Activated CD4-positive, alpha-beta memory T cell treated with anti-CD3 and anti-CD28 coated beads for 36 hours (primary cell): ENCODE measurements around the gene F11. TPM values are rescaled to one million over a fixed set of nuclear protein-coding genes. Genes with fewer than 3 reads are reported as not detected.

ENCODE experiments used
- CTCF ChIA-PET: fragments of 350-600 bp; sonication (Branson Sonifier 250); formaldehyde crosslinking; loops from one replicate; lab custom pipeline; 2021; ENCODE audit warnings: antibody characterized with exemption, inconsistent platforms; lab: Charles Lee
- POLR2A ChIA-PET: fragments of 350-600 bp; sonication (Branson Sonifier 250); formaldehyde crosslinking; loops from one replicate; lab custom pipeline; 2021; ENCODE audit warnings: antibody characterized with exemption; lab: Charles Lee
- DNase-seq: peaks from one replicate; pipeline ENCODE4 v3.0.0-alpha.2; 2020
- H3K27ac Mint-ChIP-seq: one replicate; pipeline ENCODE4 v1.8.0; 2021; ENCODE audit warnings: mixed read lengths
- H3K27me3 Mint-ChIP-seq: one replicate; pipeline ENCODE4 v1.8.0; 2021; ENCODE audit warnings: mixed read lengths
- H3K36me3 Mint-ChIP-seq: one replicate; pipeline ENCODE4 v1.8.0; 2021; ENCODE audit warnings: mixed read lengths
- H3K4me1 Mint-ChIP-seq: one replicate; pipeline ENCODE4 v1.8.0; 2021; ENCODE audit warnings: low read depth, mixed read lengths
- H3K4me3 Mint-ChIP-seq: one replicate; pipeline ENCODE4 v1.8.0; 2021; ENCODE audit warnings: mild to moderate bottlenecking, mixed read lengths
- H3K9me3 Mint-ChIP-seq: one replicate; pipeline ENCODE4 v1.8.0; 2021; ENCODE audit warnings: mixed read lengths
- intact Hi-C: fragments of 100-400 bp; cut with micrococcal nuclease; formaldehyde crosslinking; loops from one replicate; pipeline ENCODE4 v1.15.1; 2023
- total RNA-seq, 2 experiments: library from RNA; stranded (reverse); gene quantifications; one replicate each; pipeline ENCODE4 v1.2.3, GENCODE V29; 2021

F11 gene
- total RNA-seq, result not detected

GRCh38 chr4:186265683-186266652, at the start of gene F11:
F11 (plus strand) TSS chr4:186266189; CDS start chr4:186267137, 948 bp downstream.
- H3K27me3 Mint-ChIP-seq, result peaks cover 22% of the 10 kb centered on the region

GRCh38 chr4:186216465-186217024, 49.4 kb upstream of the F11 start:
- intact Hi-C loops, result no loop called here
- ChIA-PET CTCF (no interaction called here), POLR2A (no interaction called here)
- H3K27me3 Mint-ChIP-seq, result no peaks in the 10 kb centered on the region
- no peaks in the 10 kb centered on the region for H3K4me1 Mint-ChIP-seq
- H3K4me3 Mint-ChIP-seq, result no peak overlapping the region
- DNase-seq, result no peak
- H3K9me3 Mint-ChIP-seq, result no peaks in the 10 kb centered on the region
- H3K27ac Mint-ChIP-seq, result no peak overlapping the region
- peaks cover 6% of the 10 kb centered on the region for H3K36me3 Mint-ChIP-seq

More at GRCh38 chr4:186265683-186266652, at the start of gene F11:
- H3K27ac Mint-ChIP-seq, result no peak within 1 kb of the TSS
- POLR2A ChIA-PET, result no interaction called here
- no peak within 1 kb of the TSS for H3K4me3 Mint-ChIP-seq
- intact Hi-C loops, result no loop called here
- no peaks in the 10 kb centered on the region for H3K4me1 Mint-ChIP-seq
- no peaks in the 10 kb centered on the region for H3K9me3 Mint-ChIP-seq
- H3K36me3 Mint-ChIP-seq, result no peaks in the 10 kb centered on the region
- DNase-seq, result no peak
- CTCF ChIA-PET, result no interaction called here

GRCh38 chr4:186217733-186218293, 48.2 kb upstream of the F11 start:
- Mint-ChIP-seq H3K36me3 (peaks cover under 1% of the 10 kb centered on the region), H3K4me3 (no peak overlapping the region), H3K9me3 (no peaks in the 10 kb centered on the region), H3K27ac (no peak overlapping the region), H3K27me3 (no peaks in the 10 kb centered on the region), H3K4me1 (no peaks in the 10 kb centered on the region)
- POLR2A ChIA-PET, result no interaction called here
- intact Hi-C loops, result no loop called here
- CTCF ChIA-PET, result no interaction called here
- DNase-seq, result no peak

GRCh38 chr4:186221624-186222023, 44.4 kb upstream of the F11 start:
- H3K27ac Mint-ChIP-seq, result no peak overlapping the region
- H3K9me3 Mint-ChIP-seq, result peaks cover 19% of the 10 kb centered on the region
- no peaks in the 10 kb centered on the region for H3K4me1 Mint-ChIP-seq
- CTCF ChIA-PET, result no interaction called here
- intact Hi-C loops, result no loop called here
- peaks cover 6% of the 10 kb centered on the region for H3K27me3 Mint-ChIP-seq
- peaks cover 22% of the 10 kb centered on the region for H3K36me3 Mint-ChIP-seq
- no peak for DNase-seq
- POLR2A ChIA-PET, result no interaction called here
- H3K4me3 Mint-ChIP-seq, result no peak overlapping the region

GRCh38 chr4:186225848-186226247, 40.1 kb upstream of the F11 start:
- peaks cover 6% of the 10 kb centered on the region for H3K27me3 Mint-ChIP-seq
- intact Hi-C loops, result no loop called here
- peaks cover 22% of the 10 kb centered on the region for H3K36me3 Mint-ChIP-seq
- peaks cover 23% of the 10 kb centered on the region for H3K9me3 Mint-ChIP-seq
- H3K4me3 Mint-ChIP-seq, result no peak overlapping the region
- CTCF ChIA-PET, result interaction anchor here (0.7 kb wide), 1 partner anchor 13 kb away, joined by 3 read pairs; no protein-coding TSS in a partner anchor
- no peak overlapping the region for H3K27ac Mint-ChIP-seq
- DNase-seq, result no peak
- H3K4me1 Mint-ChIP-seq, result no peaks in the 10 kb centered on the region
- POLR2A ChIA-PET, result no interaction called here

GRCh38 chr4:186226521-186227189, 39.3 kb upstream of the F11 start:
- DNase-seq, result no peak
- peaks cover 23% of the 10 kb centered on the region for H3K9me3 Mint-ChIP-seq
- no peaks in the 10 kb centered on the region for H3K4me1 Mint-ChIP-seq
- ChIA-PET CTCF (interaction anchor here (0.7 kb wide), 1 partner anchor 14 kb away, joined by 3 read pairs; no protein-coding TSS in a partner anchor), POLR2A (no interaction called here)
- peaks cover 6% of the 10 kb centered on the region for H3K27me3 Mint-ChIP-seq
- intact Hi-C loops, result no loop called here
- peaks cover 22% of the 10 kb centered on the region for H3K36me3 Mint-ChIP-seq
- H3K27ac Mint-ChIP-seq, result no peak overlapping the region
- no peak overlapping the region for H3K4me3 Mint-ChIP-seq

- POLR2A ChIA-PET, result no interaction called here
- no peak within 1 kb of the TSS for H3K27ac Mint-ChIP-seq
- peaks cover 22% of the 10 kb centered on the region for H3K36me3 Mint-ChIP-seq
- no peak for DNase-seq
- no peaks in the 10 kb centered on the region for H3K4me1 Mint-ChIP-seq
- peaks cover 23% of the 10 kb centered on the region for H3K9me3 Mint-ChIP-seq
- intact Hi-C loops, result no loop called here
- H3K27me3 Mint-ChIP-seq, result peaks cover 6% of the 10 kb centered on the region
- no peak within 1 kb of the TSS for H3K4me3 Mint-ChIP-seq
- CTCF ChIA-PET, result no interaction called here
Measured at GRCh38 chr4:186227221-186227620, 38.8 kb upstream of the F11 start, which contains the start of gene KLKB1. KLKB1 (plus strand) TSS chr4:186227507; CDS start chr4:186228196, 689 bp downstream.

GRCh38 chr4:186227744-186228513, 38.1 kb upstream of the F11 start:
- no peaks in the 10 kb centered on the region for H3K4me1 Mint-ChIP-seq
- intact Hi-C loops, result no loop called here
- no peak overlapping the region for H3K27ac Mint-ChIP-seq
- H3K36me3 Mint-ChIP-seq, result peaks cover 20% of the 10 kb centered on the region
- peaks cover 5% of the 10 kb centered on the region for H3K27me3 Mint-ChIP-seq
- POLR2A ChIA-PET, result no interaction called here
- CTCF ChIA-PET, result no interaction called here
- H3K4me3 Mint-ChIP-seq, result no peak overlapping the region
- H3K9me3 Mint-ChIP-seq, result peaks cover 23% of the 10 kb centered on the region
- DNase-seq, result no peak

GRCh38 chr4:186228514-186228894, 37.5 kb upstream of the F11 start:
- no peak for DNase-seq
- H3K4me1 Mint-ChIP-seq, result no peaks in the 10 kb centered on the region
- H3K27ac Mint-ChIP-seq, result no peak overlapping the region
- H3K36me3 Mint-ChIP-seq, result peaks cover 15% of the 10 kb centered on the region
- CTCF ChIA-PET, result no interaction called here
- no peak overlapping the region for H3K4me3 Mint-ChIP-seq
- H3K27me3 Mint-ChIP-seq, result peaks cover 2% of the 10 kb centered on the region
- POLR2A ChIA-PET, result no interaction called here
- intact Hi-C loops, result no loop called here
- H3K9me3 Mint-ChIP-seq, result peaks cover 23% of the 10 kb centered on the region

GRCh38 chr4:186234367-186234766, 31.6 kb upstream of the F11 start:
- ChIA-PET POLR2A (no interaction called here), CTCF (no interaction called here)
- Mint-ChIP-seq H3K27me3 (no peaks in the 10 kb centered on the region), H3K4me3 (no peak overlapping the region), H3K4me1 (no peaks in the 10 kb centered on the region), H3K36me3 (no peaks in the 10 kb centered on the region), H3K9me3 (no peaks in the 10 kb centered on the region), H3K27ac (no peak overlapping the region)
- intact Hi-C loops, result no loop called here
- DNase-seq, result no peak

- H3K36me3 Mint-ChIP-seq, result no peaks in the 10 kb centered on the region
- no peak for DNase-seq
- H3K27me3 Mint-ChIP-seq, result no peaks in the 10 kb centered on the region
- ChIA-PET CTCF (no interaction called here), POLR2A (no interaction called here)
- H3K4me3 Mint-ChIP-seq, result no peak overlapping the region
- no peaks in the 10 kb centered on the region for H3K9me3 Mint-ChIP-seq
- no peak overlapping the region for H3K27ac Mint-ChIP-seq
- H3K4me1 Mint-ChIP-seq, result no peaks in the 10 kb centered on the region
- intact Hi-C loops, result no loop called here
Measured at GRCh38 chr4:186236126-186236525, 29.9 kb upstream of the F11 start.
